HG03469 (cell line): ENCODE results near the gene AASS.

Source experiments
- ATAC-seq: cut with Tn5 transposase; IDR thresholded peaks from one replicate; pipeline ENCODE4 v1.9.1; 2021; ENCODE audit warnings: mild to moderate bottlenecking, moderate library complexity, moderate number of reproducible peaks; ENCODE audit not compliant: unreplicated experiment

AASS gene

DNA sequence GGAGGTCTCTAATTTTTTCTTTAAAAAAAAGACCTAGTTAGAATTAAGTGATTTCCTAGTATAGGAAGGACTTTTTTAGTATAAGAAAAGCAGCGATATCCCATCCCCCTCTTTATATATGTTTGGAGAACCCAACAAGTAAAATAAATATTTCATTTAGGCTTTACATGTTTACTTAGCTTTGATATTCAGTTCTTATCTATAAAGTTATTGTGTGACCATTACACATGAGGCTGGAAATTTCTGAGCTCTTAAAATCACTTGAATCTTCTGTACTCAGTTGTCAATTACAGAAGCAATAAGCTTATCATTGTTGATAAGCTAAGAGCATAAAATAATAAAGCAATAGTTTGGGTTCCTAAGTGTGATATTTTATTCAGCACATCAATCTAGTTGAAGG, 89.7 kb downstream of the AASS start:
- ATAC-seq, result no peak

DNA sequence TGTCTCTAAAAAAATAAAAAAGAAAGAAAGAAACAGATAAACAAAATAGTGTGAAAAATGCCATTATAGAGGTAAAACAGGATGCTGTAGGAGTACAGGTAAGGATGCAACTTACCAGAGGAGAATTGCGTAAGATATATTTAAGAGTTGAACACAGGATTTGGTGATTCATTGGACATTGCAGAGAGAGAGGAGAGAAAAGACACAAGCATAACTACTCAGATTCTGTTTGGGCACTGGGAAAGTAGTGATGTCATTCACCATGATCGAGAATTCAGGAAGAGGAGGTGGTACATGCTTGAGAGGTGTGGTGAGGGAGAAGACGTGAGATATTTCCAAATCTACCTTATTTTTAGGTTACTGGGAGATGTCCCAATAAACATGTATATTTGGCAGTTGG, 97.6 kb downstream of the AASS start:
- ATAC-seq, result no peak

DNA sequence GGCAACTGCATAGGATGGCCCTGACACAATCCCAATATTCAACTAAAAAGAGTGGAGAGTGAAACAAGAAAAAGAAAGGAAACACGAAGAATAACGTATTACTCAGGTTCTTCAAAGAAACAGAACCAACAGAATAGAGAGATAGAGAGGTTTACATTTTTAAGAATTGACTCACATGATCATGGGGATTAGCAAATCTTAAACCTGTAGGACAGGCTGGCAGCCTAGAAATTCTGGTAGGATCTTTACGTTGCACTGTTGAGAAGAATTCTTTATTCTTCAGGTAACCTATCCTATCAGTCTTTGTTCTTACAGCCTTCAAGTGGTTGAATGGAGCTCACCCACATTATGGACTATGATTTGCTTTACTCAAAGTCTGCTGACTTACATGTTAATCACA, 103.9 kb downstream of the AASS start:
- ATAC-seq, result no peak

DNA sequence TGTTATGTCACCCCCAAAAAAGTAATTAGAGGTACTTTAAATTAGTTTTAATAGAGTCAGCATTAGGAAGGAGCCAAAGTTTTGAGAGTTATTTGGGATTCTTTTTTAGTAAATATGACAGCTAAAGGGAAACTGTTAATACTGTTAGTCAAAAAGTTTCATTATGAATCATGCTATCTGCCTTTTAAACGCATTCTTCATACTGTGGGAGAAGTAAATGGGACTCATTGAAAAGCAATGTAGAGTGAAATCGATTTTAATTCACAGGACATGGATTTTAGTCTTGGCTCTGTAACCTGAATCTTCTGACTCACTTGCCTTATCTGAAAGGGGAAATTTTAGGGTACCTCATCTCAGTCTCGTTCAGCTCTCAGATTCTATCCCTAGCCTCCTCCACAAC, 105.1 kb downstream of the AASS start:
- no peak for ATAC-seq

DNA sequence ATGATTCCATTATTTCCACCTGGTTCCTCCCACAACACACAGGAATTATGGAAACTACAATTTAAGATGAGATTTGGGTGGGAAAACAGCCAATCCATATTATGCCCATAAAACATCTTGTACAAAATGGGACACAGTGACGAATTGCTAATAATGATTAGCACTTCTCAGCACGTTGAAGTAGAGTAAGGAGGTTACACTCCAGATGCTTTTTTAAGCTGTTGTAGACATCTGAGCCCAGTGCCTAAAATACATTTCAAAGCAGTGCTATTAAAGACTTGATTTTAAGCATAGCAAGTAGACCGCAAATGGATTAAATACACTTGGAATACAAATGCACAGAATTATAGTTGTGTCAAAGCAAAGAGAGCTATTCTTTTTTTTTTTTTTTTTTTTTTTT, 105.9 kb downstream of the AASS start:
- ATAC-seq, result no peak

DNA sequence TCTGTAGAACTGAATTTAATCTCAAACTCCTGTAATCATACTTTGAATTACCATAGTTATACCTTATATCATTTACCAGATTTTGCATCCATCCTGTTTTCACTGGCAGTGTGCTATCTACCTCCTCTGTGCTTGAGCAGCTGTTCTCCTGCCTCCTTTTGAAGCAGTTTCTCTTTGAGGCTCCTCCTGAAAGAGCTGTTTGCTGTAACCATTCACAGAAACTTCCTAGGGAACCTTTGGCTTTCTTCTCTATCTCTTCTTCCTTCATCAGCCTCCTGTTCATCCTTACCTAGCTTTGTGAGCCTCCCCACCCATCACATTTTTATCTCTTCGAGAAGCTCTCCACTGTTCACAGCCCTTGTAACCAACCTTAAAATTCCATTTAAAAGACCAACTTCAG, 108.2 kb downstream of the AASS start:
- no peak for ATAC-seq

DNA sequence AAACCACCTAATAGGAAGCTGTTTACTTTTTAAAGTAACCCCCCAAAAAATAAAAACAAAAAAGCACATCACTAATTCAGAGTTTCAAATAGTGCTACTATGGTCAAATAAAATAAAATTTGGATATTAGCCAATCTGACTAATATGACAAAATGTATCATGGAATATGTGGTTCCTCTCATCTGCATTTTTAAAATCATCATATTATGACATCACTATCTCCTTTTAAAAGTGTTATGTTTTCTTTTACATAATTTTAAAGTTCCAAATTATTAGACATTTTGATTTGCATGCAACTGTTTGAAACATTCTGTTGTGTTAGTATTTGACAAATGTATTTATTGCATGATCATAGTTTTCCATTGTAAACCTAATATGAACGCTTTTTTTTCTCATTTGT, 110.4 kb downstream of the AASS start:
- no peak for ATAC-seq

DNA sequence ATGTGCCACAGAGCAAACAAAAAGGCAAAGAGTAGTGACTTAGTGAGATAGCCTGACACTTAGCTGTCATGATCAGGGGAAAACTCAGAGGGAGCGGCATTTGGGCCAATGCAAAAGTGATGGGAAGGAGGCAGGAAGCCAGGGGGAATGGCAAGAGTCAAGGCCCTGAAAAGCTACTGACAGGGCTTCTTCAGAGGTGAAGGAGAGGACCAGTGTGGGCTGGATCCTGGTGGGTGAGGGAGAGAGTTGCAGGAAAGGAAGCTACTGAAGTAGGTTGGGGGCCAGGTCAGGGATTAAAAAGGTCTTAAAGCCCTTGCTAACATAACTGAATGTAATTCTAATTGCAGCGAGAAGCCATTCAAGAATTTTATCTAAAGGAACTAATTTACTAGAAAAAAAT, 117.0 kb downstream of the AASS start:
- no peak for ATAC-seq
